NCI-H226 (cell line): ENCODE results near the gene SLC25A24.
"Not testable (repeated sequence)": the region's sequence is repeated elsewhere in the genome, so short reads cannot be mapped to it uniquely, and the experiment has no call there.

Experiments used
- DNase-seq: peaks from one replicate; pipeline ENCODE4 v3.0.0-alpha.2; 2015

SLC25A24 gene

DNA sequence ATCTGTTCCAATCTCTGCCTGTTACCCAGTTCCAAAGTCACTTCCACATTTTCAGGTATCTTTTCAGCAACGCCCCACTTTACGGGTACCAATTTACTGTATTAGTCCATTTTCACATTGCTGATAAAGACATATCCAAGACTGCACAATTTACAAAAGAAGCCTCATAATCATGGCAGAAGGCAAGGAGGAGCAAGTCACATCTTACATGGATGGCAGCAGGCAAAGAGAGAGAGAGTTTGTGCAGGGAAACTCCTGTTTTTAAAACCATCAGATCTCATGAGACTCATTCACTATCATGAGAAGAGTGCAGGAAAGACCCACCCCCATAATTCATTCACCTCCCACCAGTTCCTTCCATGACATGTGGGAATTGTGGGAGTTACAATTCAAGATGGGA lies 67.0 kb downstream of the SLC25A24 start:
- not testable (repeated sequence) for DNase-seq

DNA sequence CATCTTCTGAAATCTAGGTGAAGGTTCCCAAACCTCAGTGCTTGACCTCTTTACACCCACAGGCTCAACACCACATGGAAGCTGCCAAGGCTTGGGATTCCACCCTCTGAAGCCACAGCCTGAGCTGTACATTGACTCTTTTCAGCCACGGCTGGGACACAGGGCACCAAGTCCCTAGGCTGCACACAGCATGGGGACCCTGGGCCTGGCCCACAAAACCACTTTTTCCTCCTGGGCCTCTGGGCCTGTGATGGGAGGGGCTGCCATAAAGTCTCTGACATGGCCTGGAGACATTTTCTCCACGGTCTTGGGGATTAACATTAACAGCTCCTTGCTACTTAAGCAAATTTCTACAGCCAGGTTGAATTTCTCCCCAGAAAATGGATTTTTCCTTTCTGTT lies 67.8 kb downstream of the SLC25A24 start:
- DNase-seq: not testable (repeated sequence)

DNA sequence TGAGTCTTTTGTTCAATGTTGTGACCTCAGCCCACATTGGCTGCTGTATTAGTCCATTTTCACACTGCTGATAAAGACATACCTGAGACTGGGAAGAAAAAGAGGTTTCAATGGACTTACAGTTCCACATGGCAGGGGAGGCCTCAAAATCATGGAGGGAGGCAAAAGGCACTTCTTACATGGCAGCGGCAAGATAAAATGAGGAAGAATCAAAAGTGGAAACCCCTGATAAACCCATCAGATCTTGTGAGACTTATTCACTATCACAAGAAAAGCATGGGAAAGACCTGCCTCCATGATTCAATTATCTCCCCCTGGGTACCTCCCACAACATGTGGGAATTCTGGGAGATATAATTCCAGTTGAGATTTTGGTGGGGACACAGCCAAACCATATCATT lies 68.9 kb downstream of the SLC25A24 start:
- not testable (repeated sequence) for DNase-seq

DNA sequence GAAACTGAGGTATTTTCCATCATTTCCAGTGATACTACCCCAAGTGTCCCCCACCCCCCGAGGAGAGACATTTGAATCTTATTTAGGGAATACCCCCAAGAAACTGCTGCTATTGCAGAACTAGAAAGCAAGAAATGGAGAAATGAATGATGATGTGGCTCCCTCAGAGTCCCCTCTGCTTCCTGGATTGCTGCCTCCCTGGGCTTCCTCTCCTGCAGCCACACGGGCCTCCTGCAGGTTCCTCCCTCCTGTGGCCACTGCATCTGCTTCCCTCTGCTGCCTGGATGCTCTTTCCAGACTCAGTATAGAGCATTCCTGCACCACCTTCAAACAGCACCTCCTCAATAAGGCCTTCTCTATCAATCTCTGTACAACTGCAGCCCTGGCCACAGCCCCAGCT lies 69.3 kb downstream of the SLC25A24 start:
- no peak for DNase-seq

DNA sequence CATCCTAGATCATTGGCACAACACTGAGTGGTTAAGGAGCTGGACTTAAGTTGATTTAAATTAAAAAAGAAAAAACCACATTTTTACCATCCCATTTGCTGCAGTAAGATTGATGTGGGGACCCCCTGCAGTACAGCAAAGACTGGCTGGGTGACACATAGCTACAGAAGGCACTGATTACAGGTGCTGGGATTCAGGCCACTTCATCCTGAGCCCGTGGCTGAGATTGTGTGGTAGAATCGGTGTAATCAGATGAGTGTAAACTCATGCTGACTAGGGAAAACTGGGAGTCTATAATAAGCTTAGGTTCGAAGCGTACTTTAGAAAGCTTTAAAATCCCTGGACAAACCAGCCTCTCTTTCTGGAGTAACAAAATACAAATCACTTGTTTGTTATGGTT lies 70.1 kb downstream of the SLC25A24 start:
- no peak for DNase-seq

DNA sequence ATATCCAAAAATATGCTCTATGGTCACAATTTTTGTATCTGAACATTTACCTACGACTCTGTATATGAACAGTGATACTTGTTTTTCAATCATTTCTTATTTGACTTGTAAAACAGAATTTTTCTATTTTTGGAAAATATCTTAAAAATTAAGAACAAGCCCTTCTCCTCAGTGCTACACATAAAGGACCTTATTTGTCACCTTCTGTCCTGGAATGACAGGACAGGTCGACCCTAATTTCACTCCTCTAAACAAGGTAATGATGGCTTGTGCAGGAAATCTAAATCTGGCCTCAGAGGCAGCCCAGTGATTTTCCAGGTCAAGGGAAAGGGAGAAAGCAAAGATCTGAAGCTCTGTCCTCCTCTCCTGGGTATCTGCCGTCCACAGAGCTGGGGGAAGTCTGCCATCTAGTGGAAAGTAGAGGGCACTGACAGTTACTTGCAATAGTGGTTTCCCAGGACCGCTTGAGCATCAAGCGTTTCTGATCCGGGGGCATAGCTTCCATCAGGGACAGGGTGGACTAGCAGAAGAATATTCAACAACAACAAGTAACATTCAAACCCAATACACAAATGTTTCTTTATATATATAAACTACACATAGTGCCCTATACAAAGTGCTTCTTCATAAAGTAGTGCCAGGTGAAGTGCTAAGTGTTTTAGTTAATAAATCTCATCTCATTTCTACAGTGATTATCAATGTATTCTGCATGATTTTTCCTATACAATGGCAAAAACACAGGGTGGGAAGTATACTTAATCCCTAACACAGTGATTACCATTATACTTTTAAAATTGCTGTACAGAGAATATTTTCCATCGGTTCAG lies 74.6 kb downstream of the SLC25A24 start:
- peak; percentile 53 for DNase-seq

DNA sequence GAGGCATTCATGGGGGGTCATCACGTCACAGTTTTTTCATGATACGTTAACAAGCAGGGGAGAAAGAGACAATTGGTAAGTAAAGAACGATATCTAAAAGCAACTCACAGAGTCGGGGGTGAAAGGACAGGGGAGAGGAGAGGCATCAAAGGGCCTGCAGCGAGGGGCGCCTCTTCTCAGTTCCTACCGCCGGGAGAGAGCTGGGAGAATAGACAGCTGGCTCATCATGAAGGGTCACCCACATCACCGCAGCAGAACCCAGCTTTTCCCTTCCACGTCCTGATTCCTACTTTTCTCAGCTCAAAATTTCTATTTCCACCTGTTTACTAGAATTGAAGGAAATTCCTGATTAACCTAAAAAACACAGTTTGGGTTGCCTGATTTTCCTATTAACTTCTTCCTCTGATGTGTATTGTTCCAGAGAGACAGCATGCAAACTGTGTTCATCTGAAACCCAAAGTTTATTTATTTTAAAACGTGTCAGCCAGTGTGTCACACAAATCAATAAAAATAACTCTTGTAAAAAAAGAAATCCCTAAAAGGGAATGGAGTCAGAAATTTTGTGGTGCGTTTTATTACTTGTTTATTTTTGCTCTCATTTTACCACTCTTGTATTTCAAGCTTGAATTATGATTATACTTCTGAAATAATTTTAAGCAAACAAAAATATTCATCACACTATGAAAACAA lies 75.4 kb downstream of the SLC25A24 start:
- DNase-seq: no peak

DNA sequence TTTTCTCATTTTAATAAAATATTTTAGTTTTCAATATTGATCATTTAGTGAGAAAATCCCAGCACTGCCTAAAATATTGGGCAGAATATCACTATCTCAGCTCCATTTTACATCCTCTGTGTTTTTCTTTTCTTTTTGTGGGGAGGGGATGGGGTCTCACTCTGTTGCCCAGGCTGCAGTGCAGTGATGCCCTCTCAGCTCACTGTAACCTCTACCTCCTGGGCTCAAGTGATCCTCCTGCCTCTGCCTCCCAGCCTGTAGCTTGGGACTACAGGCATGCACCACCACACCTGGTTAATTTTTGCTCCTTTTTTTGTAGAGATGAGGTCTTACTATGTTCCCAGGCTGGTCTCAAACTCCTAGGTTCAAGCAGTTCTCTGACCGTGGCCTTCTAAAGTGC lies 76.1 kb downstream of the SLC25A24 start:
- no peak for DNase-seq

DNA sequence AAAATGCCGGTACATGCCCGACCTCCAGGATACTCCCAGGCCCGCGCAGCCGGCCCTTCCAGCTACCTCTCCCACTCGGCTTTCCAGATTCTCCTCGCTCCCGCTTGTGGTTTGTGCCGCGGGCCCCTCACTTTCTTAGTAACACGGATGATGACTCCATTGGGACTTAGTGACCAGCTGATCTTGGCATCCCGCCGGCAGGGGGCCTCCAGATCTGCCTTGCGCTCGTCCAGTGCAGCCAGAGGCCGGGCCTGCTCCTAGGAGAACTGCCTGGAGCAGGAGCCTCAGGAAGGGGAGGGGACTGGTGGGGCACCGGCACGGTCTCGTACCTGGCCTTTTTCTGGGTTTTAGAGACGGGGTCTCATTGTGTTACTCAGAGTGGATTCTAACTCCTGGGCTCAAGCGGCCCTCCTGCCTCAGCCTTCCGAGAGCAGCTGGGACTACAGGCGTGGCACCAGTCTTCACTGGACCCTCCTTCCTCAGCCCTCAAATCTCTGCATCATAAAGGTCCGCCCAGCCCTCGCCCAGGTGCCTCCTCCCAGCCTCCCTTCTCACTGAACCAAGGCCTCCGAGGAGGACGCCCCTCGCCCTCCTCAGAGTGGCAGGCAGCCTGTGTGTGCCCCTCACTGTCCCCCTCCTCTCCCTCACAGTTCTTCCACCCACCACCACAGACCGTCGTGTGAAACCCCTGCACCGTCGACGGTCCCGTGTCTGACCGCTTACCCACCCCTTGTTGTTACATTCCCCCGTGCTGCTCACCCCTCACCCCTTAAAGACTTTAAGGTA lies 78.6 kb downstream of the SLC25A24 start:
- no peak for DNase-seq

DNA sequence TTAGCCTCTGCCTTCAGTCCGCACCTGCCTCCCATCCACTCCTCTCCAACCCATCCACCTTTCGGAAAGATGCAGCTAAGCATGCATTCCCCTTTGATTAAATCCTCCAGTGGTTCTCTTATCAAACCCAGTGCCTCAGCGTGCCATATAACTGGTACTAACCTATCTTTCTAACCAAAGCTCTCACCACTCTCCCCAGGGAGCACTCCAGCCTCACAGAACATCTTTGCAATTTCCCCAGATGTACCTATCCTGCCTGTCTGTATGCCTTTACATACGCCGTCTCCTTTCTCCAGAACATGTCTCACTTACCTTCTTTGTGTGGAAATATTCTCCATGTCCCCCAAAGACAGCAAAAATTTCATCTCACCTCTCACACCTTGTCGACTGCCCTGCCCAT lies 80.0 kb downstream of the SLC25A24 start:
- DNase-seq: no peak

DNA sequence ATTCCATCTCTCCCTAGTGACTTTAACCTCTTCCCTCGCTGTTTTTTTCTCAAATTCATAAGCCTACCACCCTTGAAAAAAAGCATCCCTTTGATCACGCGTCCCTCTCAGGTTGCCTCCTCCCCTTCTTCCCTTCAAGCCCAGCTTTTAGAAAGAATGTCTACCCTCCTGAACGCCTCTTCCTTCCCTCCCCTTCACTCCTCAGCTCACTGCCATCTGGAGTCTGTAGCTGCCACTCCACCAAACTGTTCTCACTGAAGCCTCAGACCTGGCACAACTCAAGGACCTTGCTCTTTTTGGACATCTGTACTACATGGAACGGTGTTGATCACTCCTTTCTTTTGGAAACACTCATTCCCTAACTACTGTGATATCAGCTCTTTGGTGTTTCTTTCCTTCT lies 80.6 kb downstream of the SLC25A24 start:
- no peak for DNase-seq

DNA sequence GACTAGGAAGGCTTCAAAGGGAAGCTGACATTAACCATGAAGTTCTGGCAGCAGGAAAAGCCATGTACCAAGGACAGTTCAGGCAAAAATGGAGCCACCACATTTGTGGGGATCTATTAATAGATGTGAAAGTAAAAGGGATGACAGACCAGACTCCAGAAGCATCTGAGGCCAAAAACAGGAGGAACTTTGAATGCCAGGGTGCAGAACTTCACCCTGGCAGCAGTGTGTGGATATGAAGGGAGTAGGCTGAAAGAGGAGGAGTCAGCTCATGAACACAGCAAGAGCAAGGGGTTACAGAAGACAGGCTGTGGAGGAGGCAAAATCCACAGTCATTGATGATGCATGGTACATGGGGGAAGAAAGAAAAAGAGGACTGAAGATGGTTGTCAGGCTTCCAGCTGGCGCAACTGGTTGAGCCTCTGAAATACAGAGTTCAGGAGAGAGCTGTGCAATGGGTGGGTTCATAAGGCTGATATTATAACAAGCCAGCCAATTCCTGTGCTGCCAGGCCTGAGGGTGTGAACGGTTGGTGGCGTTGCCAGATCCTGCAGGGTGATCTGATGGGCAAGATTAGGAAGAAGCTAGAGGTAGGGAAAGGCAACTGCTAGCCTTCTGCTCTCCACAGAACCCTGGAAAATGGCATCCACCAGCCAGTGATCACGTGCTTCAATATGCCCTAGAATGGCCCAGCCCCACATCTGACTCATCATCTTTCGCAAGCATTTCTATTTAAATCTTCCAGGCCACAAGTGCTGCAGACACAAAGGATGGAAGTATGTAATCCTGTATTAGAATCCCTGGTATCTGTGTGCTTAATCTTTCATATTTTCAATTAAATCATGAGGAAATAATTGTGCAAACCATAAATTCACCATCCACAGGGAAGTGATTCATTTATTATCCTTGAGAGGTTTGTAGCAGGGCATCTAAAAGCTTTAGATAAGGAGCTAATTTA lies 81.9 kb downstream of the SLC25A24 start:
- peak; percentile 68 for DNase-seq

DNA sequence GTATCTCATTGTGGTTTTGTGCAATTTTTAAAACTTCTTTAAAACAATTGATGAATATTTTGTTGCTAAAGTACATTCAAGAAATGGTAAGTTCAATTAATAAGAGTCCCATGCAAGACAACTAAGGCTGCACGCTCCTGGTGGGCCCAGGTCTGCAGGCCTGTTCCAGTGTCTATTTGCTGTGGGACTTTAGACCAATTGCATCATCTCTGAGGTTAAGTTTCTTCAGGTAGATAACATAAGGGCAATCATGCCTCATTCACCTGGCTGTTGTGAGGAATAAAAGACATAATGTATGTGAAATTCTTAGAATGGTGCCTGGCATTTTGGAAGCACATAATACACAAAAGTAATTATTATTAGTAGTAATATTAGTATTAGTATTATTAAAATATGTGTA lies 82.9 kb downstream of the SLC25A24 start:
- DNase-seq: no peak

DNA sequence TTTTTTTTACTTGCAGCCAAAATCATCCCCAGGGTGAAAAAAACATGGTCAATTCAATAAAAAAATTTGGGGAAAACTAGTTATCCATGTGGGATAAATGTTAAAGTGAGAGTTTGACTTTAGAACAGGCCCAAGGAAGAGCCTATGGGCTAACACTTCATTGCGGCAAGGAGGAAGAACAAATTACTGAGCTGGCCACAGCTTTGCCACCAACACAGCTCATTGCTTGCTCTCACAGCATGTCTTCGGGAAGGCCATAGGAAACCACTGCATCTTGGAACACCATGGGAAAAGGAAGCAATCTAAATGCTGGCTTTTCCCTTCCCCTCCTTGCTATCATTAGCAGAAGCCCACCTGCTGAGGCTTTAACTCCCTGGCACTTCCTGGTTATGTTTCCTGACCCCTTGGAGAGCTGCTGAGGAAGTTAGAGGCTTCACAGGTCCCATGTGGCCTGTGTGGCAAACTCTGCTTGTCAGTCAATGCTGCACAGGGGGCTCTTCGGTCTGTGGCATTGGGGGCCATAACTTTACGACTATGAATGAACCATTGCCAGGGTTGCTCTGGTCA lies 86.0 kb downstream of the SLC25A24 start:
- no peak for DNase-seq

DNA sequence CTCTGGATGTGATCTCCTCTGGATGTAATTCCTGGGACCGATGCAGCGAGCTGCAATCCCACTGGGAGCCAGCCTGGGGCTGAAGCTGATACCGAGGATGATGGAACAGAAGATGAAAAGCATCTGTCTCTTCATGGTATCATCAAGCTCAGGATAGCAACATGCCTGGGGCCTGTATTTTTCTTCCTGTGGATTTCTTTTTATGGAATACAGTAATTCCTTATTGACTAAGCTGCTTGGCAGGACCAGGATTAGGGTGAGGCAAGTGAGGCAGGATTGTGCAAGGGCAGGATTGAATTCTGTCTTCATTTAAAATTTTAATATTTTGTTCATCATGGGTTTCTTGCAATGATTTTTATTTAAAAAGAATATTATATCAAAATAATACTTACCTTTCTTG lies 86.6 kb downstream of the SLC25A24 start:
- no peak for DNase-seq

DNA sequence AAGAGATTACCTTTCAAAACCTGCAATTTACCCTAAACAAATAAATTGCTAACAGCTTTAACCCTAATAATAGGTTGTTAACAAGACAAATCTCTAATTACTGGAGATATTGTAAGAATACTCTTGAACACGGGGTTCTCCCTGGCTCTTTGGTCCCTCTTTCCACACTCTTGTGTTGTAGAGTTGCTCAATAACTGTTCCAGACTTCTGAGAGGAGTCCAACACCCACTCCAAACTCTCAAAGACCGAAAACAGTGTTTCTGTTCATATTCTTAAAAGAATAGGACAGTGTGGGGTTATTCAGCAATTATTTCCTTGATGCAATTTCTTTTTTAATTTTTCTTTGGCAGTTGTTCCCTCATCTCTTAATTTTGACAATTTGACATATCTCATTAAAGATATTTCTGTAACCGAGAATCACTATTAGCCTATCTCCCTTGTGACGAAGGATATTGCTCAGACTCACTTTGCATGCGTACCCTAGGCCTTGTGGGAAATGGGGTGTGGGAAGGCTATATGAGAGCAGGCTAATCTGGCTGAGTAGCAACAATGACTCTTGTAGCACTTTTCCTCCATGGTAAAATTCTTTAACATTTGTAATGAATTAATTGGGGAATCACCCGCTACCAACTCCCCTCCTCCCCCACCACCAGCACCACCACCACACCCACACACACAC lies 90.7 kb downstream of the SLC25A24 start:
- no peak for DNase-seq

DNA sequence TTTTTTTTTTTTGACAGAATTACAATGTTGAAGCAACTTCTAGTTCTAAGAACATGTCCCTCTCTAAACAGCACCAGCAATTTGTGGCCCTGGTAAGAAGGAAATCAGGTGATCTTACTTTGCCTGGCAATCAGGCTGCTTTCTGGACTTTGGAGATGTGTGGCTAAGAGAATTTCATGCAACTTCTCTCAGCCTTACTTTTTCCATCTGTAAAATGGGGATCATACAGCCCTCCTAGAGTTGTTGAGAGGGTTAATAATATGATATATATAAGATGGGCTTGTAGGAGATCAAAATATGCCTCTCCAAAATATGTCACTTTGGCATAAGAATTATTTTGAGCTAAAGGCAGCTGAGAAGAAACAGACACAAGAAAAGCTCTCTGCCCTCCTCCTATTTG lies 92.0 kb downstream of the SLC25A24 start:
- no peak for DNase-seq

DNA sequence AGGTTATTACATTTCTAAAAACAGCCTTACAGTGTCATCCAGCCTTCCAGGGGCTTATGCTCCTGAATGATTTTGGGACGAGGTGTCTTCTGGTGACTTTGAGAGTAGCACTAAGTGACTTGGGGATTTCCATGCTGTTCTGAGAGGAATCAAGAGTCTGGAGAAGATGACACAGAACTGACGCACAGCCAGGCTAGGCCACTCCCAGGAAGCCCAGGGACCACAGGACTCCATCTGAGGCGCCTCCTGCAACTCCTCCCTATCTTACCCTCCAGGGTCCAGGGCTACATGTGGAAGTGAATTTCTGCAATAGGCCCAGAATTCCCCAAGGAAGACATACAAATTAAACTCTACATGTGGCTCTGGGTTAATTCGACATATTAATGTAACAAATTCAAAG lies 92.5 kb downstream of the SLC25A24 start:
- peak; percentile 74 for DNase-seq

DNA sequence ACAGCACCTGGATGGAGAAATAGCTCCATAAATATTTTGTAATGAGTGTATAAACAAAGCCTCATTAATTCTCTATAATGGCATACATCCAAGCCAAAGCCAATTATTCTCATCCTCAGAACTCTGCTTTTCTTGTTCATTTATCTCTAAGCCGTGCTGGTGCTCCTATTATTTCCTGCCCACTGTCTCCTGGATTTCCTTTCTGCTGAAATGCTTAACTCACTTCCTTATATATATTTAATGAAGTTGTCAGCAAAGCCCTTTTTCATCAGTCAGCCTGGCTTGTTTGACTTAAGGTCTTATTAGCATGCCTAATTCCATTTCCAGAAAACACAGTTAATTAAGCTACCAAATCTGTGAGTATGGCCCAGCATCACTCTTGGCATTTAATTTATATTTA lies 93.4 kb downstream of the SLC25A24 start:
- no peak for DNase-seq

DNA sequence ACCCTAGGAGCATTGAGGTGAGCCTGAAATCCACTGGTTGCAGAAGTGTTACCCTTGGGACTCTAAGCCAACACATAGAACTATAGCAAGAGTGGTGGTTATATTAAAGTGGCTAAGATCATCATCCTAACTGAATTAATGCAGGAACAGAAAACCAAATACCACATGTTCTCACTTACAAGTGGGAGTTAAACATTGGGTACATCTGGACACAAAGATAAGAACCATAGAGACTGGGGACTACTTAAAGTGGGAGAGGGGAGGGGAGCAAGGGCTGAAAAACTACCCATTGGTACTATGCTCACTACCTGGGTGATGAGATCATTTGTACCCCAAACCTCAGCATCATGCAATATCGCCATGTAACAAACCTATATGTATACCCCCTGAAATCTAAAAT lies 100.0 kb downstream of the SLC25A24 start:
- no peak for DNase-seq

DNA sequence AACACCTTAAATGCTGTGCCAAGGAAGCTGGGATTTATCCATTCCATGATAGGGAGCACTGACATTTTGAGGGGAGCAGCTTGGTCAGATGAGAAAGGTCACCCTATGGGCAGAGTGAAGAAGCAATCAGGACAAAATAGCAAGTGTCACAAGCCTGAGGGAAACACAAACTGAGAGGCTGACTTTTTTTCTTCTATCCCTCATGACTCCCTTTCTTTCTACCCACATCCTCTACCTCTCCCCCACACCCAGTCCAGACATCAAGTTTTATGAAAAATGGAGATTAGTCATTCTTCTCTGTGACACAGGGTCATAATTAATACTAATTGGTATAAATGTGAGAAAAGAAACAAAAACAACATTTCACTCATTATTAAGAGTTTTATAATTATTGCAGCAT lies 103.1 kb downstream of the SLC25A24 start:
- DNase-seq: no peak

DNA sequence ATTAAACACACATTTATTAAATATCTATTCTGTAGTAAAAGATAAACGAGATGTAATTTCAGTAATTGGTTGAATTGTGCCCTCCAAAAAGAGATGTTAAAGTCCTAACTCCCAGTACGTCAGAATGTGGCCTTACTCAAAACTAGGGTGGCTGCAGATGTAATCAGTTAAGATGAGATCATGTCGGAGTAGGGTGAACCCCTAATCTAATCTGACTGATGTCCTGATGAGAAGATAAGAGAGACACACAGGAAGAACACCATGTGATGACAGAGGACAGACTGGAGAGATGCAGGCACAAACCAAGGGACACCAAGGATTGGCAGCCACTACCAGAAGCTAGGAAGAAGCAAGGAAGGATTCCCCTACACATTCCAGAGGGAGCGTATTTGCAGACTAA lies 104.1 kb downstream of the SLC25A24 start:
- no peak for DNase-seq
